IPS DF 6.9 (cell line): ENCODE data around the gene LZTR1.
A peak's percentile ranks its signal among the peaks of the same experiment; 100 is the strongest.

Experiments
- DNase-seq: peaks from one replicate; pipeline ENCODE4 v3.0.0-alpha.2; 2013; ENCODE audit warnings: low read depth, low spot score
- H3K27ac ChIP-seq: one replicate; pipeline ENCODE4 v1.5.1; 2013; ENCODE audit warnings: low read length, control low read depth
- H3K27me3 ChIP-seq: 2 replicates; pipeline ENCODE4 v1.6.1; 2013; ENCODE audit warnings: mild to moderate bottlenecking, low read length; ENCODE audit not compliant: control insufficient read depth, insufficient read depth
- H3K36me3 ChIP-seq: 2 replicates; pipeline ENCODE4 v1.6.1; 2013; ENCODE audit warnings: low read length; ENCODE audit not compliant: control insufficient read depth, insufficient read depth
- H3K4me1 ChIP-seq: 2 replicates; pipeline ENCODE4 v1.6.1; 2013; ENCODE audit warnings: low read length; ENCODE audit not compliant: control insufficient read depth, insufficient read depth
- H3K4me3 ChIP-seq: 2 replicates; pipeline ENCODE4 v1.5.1; 2013; ENCODE audit warnings: mild to moderate bottlenecking, low read length
- H3K9me3 ChIP-seq: 2 replicates; pipeline ENCODE4 v1.6.1; 2013; ENCODE audit warnings: low read length, inconsistent platforms; ENCODE audit not compliant: control insufficient read depth, insufficient read depth
- WGBS: extraction: QIAGEN DNeasy Blood & Tissue Kit; methylation state at CpG from one replicate; pipeline ENCODE4 v1.1.7; 2013; ENCODE audit warnings: mixed read lengths, missing lambda C conversion rate; ENCODE audit not compliant: insufficient read length, insufficient coverage; 5-methylcytosine and 5-hydroxymethylcytosine counted together

Gene LZTR1

GRCh38 chr22:20974336-20974955, 7.7 kb upstream of the LZTR1 start:
- Histone ChIP-seq H3K4me1 (peaks cover 2% of the 10 kb centered on the region; the same call in 1 of the 2 replicates), H3K4me3 (no peak overlapping the region), H3K36me3 (no peaks in the 10 kb centered on the region), H3K9me3 (no peaks in the 10 kb centered on the region), H3K27me3 (no peaks in the 10 kb centered on the region; the same call in 1 of the 2 replicates), H3K27ac (no peak overlapping the region)
- DNase-seq = no peak
- WGBS = no CpG with 5 or more reads among the region's 16 CpGs

DNA sequence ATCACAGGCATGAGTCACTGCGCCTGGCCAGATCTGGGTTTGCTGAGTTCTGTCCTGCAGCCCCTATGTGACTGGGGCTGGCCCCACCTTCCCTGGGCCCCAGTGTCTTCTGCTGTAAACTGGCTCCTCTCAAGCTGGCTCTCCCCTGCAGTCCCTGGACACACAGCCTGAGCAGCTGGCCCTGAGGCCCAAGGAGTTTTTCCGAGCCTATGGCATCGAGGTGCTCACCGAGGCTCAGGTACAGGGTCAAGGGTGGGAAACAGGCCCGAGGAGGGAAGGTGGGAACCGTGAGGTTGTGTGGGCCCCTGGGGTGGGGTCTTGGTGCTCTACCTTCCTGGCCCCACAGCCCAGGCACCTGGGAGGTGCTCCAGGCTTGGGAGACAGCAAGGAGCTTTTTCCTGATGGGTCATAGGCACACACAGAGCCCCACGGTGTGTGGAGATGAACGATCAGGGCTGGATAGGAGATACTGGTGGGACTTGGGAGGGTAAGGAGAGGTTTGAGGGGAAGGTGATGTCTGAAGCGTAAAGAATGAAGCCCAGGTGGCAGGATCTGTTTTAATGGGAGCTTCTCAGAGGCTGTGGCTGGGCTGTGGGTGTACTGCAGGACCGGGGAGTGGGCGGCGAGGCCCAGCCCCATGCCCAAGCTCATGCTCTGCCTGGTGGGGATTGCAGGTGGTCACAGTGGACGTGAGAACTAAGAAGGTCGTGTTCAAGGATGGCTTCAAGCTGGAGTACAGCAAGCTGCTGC, 6.4 kb upstream of the LZTR1 start:
- no CpG with 5 or more reads among the region's 14 CpGs for WGBS
- no peak overlapping the region for H3K27ac ChIP-seq
- DNase-seq = no peak
- H3K27me3 ChIP-seq = no peaks in the 10 kb centered on the region
- no peaks in the 10 kb centered on the region for H3K9me3 ChIP-seq
- no peak overlapping the region for H3K4me3 ChIP-seq
- peaks cover 6% of the 10 kb centered on the region; the same call in 1 of the 2 replicates for H3K4me1 ChIP-seq
- no peaks in the 10 kb centered on the region for H3K36me3 ChIP-seq

- Histone ChIP-seq H3K27ac (no peak overlapping the region), H3K9me3 (no peaks in the 10 kb centered on the region), H3K4me1 (peaks cover 4% of the 10 kb centered on the region; the same call in 1 of the 2 replicates), H3K36me3 (no peaks in the 10 kb centered on the region), H3K4me3 (no peak overlapping the region), H3K27me3 (no peaks in the 10 kb centered on the region)
- DNase-seq = no peak
- no CpG with 5 or more reads among the region's 24 CpGs for WGBS
Observed at GRCh38 chr22:20976291-20976877, 5.7 kb upstream of the LZTR1 start.

DNA sequence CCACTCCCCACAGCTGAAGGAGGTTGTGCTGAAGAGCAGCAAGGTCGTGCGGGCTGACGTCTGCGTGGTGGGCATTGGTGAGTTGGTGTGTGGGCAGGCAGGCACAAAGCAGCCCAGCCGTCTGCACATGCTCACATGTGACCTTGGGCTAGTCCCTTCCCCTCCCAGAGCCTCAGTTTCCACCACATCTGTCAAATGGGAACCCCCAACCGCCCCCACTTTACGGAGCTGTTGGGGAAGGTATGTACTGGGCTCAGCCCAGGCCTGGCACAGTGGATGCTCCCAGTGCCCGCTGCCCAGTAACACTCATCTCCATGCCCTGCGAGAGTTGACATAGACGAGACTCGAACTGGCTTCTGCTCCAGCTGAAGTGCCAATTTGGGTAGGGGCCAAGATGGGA, 5.1 kb upstream of the LZTR1 start:
- Histone ChIP-seq H3K27ac (no peak overlapping the region), H3K4me1 (peaks cover 4% of the 10 kb centered on the region; the same call in 1 of the 2 replicates), H3K4me3 (no peak overlapping the region), H3K27me3 (no peaks in the 10 kb centered on the region), H3K36me3 (no peaks in the 10 kb centered on the region; the same call in 1 of the 2 replicates), H3K9me3 (no peaks in the 10 kb centered on the region)
- no CpG with 5 or more reads among the region's 11 CpGs for WGBS
- no peak for DNase-seq

- Histone ChIP-seq H3K9me3 (no peaks in the 10 kb centered on the region), H3K27me3 (no peaks in the 10 kb centered on the region), H3K4me1 (peaks cover 4% of the 10 kb centered on the region; the same call in 1 of the 2 replicates), H3K36me3 (no peaks in the 10 kb centered on the region; the same call in 1 of the 2 replicates), H3K4me3 (no peak overlapping the region), H3K27ac (no peak overlapping the region)
- no CpG with 5 or more reads among the region's 17 CpGs for WGBS
- DNase-seq = no peak
Observed at GRCh38 chr22:20977516-20978170, 4.5 kb upstream of the LZTR1 start.

- H3K36me3 ChIP-seq = no peaks in the 10 kb centered on the region; the same call in 1 of the 2 replicates
- no peaks in the 10 kb centered on the region for H3K27me3 ChIP-seq
- H3K27ac ChIP-seq = no peak overlapping the region
- no CpG with 5 or more reads among the region's 2 CpGs for WGBS
- no peaks in the 10 kb centered on the region for H3K9me3 ChIP-seq
- no peak for DNase-seq
- H3K4me1 ChIP-seq = peaks cover 5% of the 10 kb centered on the region
- H3K4me3 ChIP-seq = no peak overlapping the region
Observed at GRCh38 chr22:20978419-20978818, 3.7 kb upstream of the LZTR1 start.

DNA sequence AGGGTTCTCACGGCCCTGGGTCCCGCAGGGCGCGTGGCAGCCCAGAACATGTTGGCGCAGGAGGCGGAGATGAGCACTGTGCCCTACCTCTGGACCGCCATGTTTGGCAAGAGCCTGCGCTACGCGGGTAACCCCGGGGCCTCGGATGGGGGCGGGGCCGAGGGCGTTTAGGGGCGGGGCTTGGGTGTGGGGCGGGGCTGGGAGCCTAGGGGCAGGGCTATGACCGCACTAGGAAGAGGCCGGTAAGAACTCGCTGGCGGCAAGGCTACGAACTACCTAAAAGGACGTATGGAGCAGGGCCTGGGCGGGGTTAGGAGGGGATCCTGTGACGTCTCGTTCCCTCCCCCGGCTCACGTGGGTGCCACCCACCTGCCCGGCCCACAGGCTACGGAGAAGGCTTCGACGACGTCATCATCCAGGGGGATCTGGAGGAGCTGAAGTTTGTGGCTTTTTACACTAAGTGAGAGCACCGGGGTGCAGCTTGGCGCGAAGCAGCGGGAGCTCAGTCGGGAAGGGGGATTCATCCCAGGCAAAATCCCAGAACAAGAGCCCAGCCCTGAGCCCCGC, 2.8 kb upstream of the LZTR1 start:
- Histone ChIP-seq H3K4me3 (peak overlapping the region; percentile 7; the same call in 1 of the 2 replicates), H3K36me3 (no peaks in the 10 kb centered on the region; the same call in 1 of the 2 replicates), H3K9me3 (no peaks in the 10 kb centered on the region), H3K4me1 (peaks cover 5% of the 10 kb centered on the region), H3K27ac (no peak overlapping the region), H3K27me3 (no peaks in the 10 kb centered on the region)
- DNase-seq = no peak
- no CpG with 5 or more reads among the region's 39 CpGs for WGBS

DNA sequence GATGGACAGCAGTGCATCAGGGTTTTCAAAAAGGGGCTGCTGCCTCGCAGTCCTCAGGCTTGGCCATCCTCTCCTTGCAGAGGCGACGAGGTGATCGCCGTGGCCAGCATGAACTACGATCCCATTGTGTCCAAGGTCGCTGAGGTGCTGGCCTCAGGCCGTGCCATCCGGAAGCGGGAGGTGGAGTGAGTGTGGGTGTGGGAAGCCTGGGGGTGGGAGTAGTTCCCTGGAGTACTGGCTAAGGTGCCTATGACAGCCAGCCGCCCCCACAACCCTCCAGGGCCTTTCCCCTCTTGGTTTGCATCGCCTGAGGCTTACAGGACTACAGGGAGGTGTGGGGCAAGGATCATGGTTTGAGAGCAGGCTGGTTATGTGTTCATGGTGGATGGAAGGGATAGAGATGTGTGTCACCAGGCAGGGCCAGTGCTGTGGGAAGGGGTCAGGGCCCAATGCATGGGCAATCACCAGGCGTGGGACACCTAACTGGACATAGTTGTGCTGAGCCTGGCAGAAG, 2.1 kb upstream of the LZTR1 start:
- H3K27ac ChIP-seq = no peak overlapping the region
- no peak overlapping the region; the same call in 1 of the 2 replicates for H3K4me3 ChIP-seq
- no peak for DNase-seq
- no peaks in the 10 kb centered on the region for H3K27me3 ChIP-seq
- peaks cover 5% of the 10 kb centered on the region for H3K4me1 ChIP-seq
- H3K36me3 ChIP-seq = no peaks in the 10 kb centered on the region; the same call in 1 of the 2 replicates
- H3K9me3 ChIP-seq = no peaks in the 10 kb centered on the region
- WGBS = no CpG with 5 or more reads among the region's 13 CpGs

DNA sequence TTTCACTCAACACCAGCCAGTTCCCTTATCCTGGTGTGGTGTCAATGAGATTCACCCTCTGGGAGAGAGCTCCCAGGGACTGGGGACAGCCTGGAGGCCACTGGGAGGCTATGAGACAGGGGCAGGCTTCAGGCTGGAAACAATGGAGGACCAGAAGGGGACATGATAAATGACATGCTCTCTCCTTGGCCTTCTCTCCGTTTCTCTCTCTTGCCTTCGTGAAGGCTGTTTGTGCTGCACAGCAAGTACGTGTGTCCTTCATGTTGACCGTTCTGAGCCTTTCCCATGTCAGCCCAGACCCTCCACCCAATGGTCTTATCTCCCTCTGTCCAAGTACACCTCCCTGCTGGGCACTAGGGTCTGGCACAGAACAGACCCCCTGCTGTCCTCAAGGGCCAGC, 1.6 kb upstream of the LZTR1 start:
- Histone ChIP-seq H3K4me3 (no peak overlapping the region), H3K4me1 (peaks cover 5% of the 10 kb centered on the region), H3K36me3 (peaks cover under 1% of the 10 kb centered on the region; the same call in 1 of the 2 replicates), H3K9me3 (no peaks in the 10 kb centered on the region), H3K27me3 (no peaks in the 10 kb centered on the region), H3K27ac (no peak overlapping the region)
- DNase-seq = no peak
- WGBS = no CpG with 5 or more reads among the region's 4 CpGs
